LNCaP clone FGC (cell line): Measurements from ENCODE around the gene L1CAM.
A peak's percentile ranks its signal among the peaks of the same experiment; 100 is the strongest.

Source experiments
- DNase-seq: peaks from one replicate; pipeline ENCODE4 v3.0.0-alpha.2; 2011; ENCODE audit warnings: low read depth
- H3K4me3 ChIP-seq: 2 replicates; pipeline ENCODE4 v1.5.1; 2011; ENCODE audit warnings: mild to moderate bottlenecking, low read depth, low read length, control low read depth
- TF ChIP-seq, protein P1 (sequence below): IDR thresholded peaks from 2 replicates; pipeline ENCODE4 v1.5.1; 2012; ENCODE audit warnings: mild to moderate bottlenecking; ENCODE audit not compliant: control insufficient read depth, insufficient read depth; ENCODE audit errors: extremely low read depth

The L1CAM gene

DNA sequence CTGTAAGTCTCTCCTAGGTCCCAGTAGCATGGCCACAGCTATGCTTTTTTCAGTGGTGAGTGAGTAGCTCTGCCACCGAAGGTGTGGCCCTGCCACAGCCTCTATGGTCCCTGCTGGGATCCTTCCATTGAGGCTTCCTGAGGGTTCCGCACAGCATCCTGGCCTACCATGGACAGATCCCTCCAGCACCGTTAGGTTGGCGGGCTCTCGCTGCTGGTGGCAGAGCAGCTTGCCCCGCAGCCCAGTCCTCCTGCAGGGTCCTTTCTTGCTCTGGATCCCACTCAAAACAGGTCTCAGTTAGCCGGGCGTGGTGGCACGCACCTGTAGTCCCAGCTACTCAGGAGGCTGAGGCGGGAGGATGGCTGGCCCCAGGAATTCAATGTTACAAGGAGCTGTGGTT is 53.2 kb downstream of the L1CAM start:
- TF ChIP-seq, protein P1, sequence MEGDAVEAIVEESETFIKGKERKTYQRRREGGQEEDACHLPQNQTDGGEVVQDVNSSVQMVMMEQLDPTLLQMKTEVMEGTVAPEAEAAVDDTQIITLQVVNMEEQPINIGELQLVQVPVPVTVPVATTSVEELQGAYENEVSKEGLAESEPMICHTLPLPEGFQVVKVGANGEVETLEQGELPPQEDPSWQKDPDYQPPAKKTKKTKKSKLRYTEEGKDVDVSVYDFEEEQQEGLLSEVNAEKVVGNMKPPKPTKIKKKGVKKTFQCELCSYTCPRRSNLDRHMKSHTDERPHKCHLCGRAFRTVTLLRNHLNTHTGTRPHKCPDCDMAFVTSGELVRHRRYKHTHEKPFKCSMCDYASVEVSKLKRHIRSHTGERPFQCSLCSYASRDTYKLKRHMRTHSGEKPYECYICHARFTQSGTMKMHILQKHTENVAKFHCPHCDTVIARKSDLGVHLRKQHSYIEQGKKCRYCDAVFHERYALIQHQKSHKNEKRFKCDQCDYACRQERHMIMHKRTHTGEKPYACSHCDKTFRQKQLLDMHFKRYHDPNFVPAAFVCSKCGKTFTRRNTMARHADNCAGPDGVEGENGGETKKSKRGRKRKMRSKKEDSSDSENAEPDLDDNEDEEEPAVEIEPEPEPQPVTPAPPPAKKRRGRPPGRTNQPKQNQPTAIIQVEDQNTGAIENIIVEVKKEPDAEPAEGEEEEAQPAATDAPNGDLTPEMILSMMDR: no peak
- DNase-seq: no peak
- no peak overlapping the region for H3K4me3 ChIP-seq

DNA sequence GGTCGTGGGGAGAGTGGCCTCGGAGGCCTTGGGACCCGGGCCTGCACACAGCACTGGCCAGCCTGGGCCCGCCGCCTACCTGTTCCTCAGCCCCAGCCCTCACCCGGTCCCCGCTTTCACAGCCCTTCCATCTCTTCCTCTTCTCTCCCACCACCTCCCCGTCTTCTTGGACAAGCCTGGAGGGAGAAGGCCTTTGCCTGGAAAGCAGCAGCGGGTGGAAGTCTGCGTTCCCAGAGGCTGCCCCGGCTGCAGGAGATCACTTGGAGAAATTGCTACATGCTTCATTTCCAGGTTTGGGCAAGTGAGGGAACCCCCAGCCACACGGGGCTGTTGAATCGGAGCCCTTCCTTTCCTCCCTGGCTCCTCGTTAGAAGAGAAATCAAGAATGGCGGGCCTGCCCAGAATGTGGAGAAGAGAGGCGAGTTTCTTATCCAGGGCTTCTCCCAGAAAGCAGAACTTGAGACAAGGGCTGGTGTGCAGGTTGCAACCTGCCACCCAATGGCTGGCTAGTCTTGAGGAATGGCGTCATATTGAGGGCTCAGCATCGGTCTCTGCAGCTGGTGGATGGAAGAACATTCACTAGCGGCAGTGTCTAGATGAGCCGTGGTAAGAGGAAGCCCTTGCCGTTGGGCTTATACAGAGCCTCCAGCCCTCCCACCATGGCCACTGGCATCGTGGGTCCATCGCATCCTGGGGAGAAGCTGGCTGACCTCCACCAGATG is 54.4 kb downstream of the L1CAM start:
- TF ChIP-seq, protein P1: no peak
- no peak overlapping the region for H3K4me3 ChIP-seq
- DNase-seq: no peak

DNA sequence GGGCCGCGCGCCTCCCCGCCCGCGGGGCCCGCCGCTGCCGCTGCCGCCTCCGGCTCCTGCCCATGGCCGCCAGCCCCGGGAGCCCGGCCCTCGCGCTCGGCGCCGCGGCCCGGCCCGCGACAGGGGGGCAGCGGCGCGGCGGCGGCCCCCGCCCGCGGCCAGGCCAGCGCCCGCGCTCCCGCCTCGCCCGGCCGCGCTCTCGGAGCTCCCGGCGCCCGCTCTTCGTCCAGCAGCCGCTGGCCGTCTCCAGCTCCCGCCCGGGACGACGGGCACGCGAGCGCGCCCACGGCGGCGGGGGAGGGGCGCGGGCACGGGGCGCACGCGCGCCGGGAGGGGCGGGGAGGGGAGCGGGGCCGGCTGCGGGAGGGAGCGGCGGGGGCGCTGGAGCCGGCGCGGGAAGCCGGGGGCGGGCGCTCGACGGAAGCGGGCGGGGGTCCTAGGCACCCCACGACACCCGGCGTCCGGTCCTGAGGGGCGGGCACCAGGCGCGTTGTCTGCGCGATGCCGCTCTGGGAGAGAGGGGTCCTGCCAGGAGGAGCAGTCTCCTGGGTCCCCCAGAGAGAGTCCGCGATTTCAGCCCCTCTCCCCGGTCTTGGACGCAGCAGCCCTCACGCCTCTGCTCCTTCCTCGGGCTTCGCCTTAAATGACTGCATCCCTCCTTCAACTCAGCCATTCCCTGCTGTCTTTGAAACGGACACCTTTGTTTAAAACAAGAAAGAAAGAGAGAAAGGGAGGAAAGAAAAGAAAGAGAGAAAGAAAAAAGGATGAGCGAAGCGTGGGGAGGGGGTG is 55.1 kb downstream of the L1CAM start:
- H3K4me3 ChIP-seq: no peak overlapping the region
- DNase-seq: no peak
- TF ChIP-seq, protein P1: no peak

DNA sequence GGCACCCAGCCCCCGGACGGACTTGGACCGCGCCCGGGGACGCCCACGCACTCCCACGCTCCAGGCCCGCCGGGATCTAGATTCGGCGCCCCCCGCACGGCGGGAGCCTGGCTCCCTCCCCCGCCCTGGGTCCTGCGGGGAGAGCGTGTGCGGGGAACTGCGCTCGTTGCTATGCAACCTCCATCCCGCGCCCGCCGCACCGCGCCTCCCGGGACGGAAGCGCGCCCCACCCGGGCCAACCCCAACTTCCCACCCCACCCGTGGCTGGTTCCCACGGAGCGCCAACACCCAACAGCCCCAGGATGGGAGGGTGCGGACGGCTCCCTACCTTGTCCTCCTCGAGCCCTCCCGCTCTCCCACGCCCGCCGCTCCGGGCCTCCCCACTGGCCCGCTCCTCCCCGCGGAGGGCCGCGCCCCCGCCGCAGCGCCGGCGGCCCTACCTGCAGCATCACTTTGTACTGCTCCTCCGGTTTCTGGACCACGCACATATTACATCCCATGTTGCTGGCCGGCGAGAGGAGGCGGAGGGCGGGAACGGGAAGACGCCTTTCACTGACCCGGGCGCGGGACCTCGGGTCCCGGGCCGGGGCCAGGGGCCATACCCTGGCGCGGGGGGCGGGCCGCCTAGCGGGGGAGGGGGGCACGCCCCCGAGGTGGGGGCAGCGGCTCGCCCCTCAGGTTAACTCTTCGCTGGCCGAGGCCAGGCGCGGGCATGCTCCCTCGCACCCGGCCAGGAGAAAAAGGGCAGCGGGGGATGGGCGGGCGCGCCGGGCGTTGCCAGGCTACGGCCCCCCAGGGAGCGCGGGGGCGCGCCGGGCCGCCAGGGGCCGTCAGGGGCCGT is 56.0 kb downstream of the L1CAM start, which contains the start of gene PDZD4:
Gene PDZD4, minus strand, starts transcription at position 746 of the 841 bp plus-strand sequence. Its CDS starts 246 bp downstream, at position 500.
- TF ChIP-seq, protein P1: no peak
- H3K4me3 ChIP-seq: 0 out of 2 replicates have a peak within 1 kb of the TSS, but pooled peaks have one; percentile 26
- no peak for DNase-seq

DNA sequence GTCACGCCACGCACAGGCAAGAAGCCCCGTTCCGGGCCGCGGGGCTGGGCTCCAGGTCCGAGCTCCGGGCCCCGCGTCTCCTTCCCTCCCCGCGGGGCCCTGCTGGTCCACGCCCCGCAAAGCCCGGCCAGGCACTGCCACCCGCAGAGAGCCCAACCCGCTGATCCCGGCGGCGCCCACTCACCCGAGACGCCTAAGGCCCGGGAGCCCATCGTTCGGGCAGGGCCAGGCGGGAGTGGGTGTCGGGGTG is 56.5 kb downstream of the L1CAM start:
- TF ChIP-seq, protein P1: no peak
- no peak for DNase-seq
- no peak overlapping the region for H3K4me3 ChIP-seq

DNA sequence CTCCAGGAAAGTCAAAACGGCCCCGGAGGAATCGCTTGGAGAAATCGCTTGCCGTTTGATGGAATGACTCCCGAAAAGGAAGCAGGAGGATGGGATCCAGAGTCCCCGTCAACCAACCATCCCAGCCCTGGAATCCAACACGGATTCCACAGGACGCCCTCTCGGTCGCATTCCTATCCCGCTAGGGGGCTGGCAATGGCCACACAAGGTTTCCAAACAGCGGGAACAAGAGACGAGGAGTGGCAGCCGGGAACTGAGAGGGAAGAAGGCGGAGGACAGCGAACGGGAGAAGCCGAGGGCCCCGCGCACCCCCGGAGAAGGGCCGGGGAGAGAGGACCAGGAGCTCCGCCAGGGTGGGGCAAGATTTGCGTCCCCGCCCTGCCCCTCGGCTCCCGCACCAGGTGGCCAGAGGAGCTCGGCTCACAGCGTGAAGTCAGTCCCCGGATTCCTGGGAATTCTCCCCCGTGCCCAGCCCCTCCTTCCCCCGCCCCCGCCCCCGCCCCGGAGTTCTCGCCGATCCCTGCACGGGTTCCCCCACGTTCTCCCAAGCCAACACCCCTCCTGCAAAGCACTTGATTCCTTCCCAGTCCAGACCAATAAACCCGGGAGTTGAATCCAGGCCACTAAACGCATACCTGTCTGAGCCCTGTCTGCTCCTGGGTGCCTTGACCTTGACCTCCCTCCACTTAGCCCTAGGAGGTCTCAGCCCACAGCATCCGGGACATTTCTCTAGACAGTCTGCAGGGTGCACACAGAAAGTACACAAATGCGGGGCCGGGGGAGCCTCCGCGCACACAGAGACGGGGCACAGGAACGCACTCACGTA is 57.0 kb downstream of the L1CAM start:
- DNase-seq: no peak
- H3K4me3 ChIP-seq: no peak overlapping the region
- TF ChIP-seq, protein P1: no peak
